ENCODE data around the gene RNH1.

DNA sequence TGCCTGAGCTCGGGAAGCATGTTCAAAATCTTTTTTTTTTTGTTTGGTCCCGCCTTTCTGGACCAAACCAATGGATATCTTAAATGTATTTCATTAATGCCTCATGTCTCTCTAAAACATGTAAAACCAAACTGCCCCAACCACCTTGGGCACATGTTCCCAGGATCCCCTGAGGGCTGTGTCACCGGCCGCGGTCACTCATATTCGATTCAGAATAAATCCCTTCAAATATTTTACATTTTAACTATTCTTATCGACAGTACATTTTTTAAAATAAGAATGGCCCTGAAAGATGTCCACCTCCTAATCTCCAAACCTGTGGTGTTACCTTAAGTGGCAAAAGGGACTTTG lies 2.1 kb downstream of the RNH1 start:
- TF ChIP-seq POLR2A (IDR thresholded peaks at IDR 0.05): no peak
- TF ChIP-seq, protein P1, sequence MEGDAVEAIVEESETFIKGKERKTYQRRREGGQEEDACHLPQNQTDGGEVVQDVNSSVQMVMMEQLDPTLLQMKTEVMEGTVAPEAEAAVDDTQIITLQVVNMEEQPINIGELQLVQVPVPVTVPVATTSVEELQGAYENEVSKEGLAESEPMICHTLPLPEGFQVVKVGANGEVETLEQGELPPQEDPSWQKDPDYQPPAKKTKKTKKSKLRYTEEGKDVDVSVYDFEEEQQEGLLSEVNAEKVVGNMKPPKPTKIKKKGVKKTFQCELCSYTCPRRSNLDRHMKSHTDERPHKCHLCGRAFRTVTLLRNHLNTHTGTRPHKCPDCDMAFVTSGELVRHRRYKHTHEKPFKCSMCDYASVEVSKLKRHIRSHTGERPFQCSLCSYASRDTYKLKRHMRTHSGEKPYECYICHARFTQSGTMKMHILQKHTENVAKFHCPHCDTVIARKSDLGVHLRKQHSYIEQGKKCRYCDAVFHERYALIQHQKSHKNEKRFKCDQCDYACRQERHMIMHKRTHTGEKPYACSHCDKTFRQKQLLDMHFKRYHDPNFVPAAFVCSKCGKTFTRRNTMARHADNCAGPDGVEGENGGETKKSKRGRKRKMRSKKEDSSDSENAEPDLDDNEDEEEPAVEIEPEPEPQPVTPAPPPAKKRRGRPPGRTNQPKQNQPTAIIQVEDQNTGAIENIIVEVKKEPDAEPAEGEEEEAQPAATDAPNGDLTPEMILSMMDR (IDR thresholded peaks at IDR 0.05): no peak

Measured in body of pancreas (tissue), 4 donors.